ENCODE results near the gene CORO7.

GRCh38 chr16:4340443-4340842, 76.0 kb downstream of the CORO7 start:
- TF ChIP-seq, protein P1, sequence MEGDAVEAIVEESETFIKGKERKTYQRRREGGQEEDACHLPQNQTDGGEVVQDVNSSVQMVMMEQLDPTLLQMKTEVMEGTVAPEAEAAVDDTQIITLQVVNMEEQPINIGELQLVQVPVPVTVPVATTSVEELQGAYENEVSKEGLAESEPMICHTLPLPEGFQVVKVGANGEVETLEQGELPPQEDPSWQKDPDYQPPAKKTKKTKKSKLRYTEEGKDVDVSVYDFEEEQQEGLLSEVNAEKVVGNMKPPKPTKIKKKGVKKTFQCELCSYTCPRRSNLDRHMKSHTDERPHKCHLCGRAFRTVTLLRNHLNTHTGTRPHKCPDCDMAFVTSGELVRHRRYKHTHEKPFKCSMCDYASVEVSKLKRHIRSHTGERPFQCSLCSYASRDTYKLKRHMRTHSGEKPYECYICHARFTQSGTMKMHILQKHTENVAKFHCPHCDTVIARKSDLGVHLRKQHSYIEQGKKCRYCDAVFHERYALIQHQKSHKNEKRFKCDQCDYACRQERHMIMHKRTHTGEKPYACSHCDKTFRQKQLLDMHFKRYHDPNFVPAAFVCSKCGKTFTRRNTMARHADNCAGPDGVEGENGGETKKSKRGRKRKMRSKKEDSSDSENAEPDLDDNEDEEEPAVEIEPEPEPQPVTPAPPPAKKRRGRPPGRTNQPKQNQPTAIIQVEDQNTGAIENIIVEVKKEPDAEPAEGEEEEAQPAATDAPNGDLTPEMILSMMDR (IDR thresholded peaks at IDR 0.05): no peak
- TF ChIP-seq NFIC (IDR thresholded peaks at IDR 0.05; ENCODE audit: borderline replicate concordance) (no peak), EZH2phosphoT487 (IDR thresholded peaks at IDR 0.05; ENCODE audit: borderline replicate concordance, low read depth) (no peak), RAD21 (IDR thresholded peaks at IDR 0.05; ENCODE audit: low read length) (no peak), MAX (IDR thresholded peaks at IDR 0.05; ENCODE audit: low read depth) (no peak)

Measured in SK-N-SH (cell line).